NCI-H2196 (cell line): ENCODE results near the gene OBSCN.
A peak's percentile ranks its signal among the peaks of the same experiment; 100 is the strongest.
"Not testable (repeated sequence)": the region's sequence is repeated elsewhere in the genome, so short reads cannot be mapped to it uniquely, and the experiment has no call there.

Experiments
- DNase-seq: peaks from one replicate; lab custom pipeline; 2025; ENCODE audit not compliant: unreplicated experiment; lab: John Stamatoyannopoulos, UW

The OBSCN gene

DNA sequence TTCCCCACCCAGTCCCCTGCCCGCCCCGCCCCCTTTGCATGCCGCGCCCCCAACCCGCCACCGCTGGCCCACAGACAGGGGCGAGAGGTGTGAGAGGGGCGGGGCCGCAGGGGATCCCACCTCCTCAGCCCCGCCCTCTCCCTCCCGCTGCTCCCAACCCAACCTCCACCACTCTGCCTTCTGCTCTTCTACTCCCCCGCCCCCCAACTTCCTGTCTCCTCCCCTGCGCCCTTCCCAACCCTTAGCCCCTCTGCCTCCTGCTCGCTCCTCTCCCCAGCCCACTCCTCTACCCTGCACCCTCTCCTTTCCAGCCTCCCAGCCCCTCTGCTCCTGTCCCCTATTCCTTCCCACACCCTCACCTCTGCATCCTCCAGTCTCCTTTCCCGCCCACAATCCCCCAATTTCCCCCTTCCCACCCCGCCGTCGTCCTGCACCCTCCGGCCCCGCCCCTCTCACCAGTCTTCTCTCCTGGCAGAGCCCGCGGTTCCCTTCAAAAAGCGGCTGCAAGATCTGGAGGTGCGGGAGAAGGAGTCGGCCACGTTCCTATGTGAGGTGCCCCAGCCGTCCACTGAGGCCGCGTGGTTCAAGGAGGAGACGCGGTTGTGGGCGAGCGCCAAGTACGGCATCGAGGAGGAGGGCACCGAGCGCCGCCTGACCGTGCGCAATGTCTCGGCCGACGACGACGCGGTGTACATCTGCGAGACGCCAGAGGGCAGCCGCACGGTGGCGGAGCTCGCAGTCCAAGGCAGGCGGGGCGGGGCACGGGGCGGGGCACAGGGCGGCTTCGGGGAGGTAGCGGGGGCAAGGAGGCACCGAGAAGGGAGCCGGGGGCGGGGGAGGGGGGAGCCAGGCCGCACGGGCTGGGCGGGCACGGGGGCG, 5.4 kb downstream of the OBSCN start:
- peak; percentile 87 for DNase-seq

- no peak for DNase-seq
Observed at GRCh38 chr1:228213917-228214808, 6.3 kb downstream of the OBSCN start.

DNA sequence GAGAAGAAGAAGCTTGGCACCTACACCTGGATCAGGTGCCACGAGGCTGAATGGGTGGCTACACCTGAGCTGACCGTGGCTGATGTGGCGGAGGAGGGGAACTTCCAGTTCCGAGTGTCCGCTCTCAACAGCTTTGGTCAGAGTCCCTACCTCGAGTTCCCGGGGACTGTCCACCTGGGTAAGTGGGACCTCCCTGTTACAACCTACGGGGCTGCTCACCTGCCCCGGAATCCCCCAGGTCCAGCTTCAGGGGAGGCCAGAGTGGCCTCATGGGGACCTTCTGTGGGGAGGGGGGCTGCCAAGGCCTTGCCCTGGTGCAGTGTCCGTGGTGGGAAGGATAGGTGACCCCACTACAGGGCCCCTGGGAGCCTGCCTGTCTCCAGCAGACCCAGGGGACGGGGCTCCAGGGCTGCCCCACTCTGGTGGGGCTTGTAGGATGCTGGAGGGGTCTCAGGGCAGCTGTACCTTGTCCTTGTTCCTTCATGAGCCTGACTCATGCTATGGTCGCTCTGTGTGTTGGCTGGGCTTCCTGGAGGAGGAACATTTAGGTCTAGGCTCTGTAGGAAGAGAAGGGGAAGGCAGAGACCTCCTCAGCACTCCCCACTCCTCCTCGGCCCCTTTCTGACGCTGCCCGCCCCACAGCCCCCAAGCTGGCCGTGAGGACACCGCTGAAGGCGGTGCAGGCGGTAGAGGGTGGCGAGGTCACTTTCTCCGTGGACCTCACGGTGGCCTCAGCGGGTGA, 7.2 kb downstream of the OBSCN start:
- DNase-seq = no peak

DNA sequence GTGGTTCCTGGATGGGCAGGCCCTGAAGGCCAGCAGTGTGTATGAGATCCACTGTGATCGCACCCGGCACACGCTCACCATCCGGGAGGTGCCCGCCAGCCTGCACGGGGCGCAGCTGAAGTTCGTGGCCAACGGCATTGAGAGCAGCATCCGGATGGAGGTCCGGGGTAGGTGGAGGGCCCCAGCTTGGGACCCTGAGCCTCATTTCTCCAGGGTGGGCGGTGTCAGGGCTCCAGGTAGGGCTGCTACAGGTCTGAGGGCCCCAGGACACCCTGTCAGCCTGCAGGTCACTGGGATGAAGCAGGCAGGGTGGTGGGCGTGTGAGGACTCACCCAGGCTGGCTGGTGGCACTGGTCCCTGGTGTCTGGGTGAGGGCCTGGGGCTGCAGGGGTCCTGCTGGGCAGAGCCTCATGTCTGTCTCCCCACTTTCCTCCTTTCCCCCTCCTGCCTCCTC, 7.8 kb downstream of the OBSCN start:
- no peak for DNase-seq

GRCh38 chr1:228216371-228217320, 8.8 kb downstream of the OBSCN start:
- no peak for DNase-seq

- DNase-seq = no peak
Observed at GRCh38 chr1:228217551-228218344, 9.9 kb downstream of the OBSCN start.

DNA sequence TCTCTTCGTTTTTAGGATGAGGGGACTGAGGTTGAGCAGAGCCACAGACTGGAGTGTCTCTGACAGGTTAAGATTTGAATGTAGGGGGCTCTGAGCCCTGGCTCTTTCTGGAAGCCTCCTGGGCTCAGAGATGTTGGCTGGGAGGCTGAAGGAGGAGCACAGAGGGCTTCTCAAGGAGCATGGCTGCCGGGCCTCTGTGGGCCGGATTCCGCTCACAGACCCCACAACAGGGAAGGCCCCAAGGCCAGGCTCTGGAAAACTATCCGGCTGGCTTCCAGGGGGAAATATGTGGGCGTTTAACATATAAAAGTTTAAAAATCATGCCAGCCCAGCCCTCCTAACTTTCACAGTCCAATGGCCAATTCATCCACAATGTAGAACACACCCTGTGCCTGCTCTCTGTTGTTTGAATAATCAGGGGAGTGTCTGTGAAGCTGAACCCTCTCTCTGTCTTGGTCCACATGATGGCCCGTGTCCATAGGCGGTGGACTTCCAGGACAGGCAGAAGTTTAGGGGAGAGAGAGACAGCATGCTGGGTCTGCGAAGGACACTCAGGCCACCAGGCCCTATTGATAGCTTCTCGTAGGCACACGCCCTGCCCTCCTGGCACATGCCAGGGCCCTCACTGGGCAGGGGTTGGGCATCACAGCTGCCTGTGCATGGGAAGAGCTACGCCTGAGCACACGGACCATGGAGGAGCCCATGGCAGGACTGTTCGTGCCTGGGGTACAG, 10.8 kb downstream of the OBSCN start:
- no peak for DNase-seq

- DNase-seq = no peak
Observed at GRCh38 chr1:228219245-228219961, 11.6 kb downstream of the OBSCN start.

GRCh38 chr1:228219962-228220780, 12.3 kb downstream of the OBSCN start:
- DNase-seq = no peak

- DNase-seq = not testable (repeated sequence)
Observed at GRCh38 chr1:228221097-228221496, 13.3 kb downstream of the OBSCN start.

- no peak for DNase-seq
Observed at GRCh38 chr1:228222548-228222947, 14.7 kb downstream of the OBSCN start.

GRCh38 chr1:228224198-228225164, 16.6 kb downstream of the OBSCN start:
- DNase-seq = no peak

DNA sequence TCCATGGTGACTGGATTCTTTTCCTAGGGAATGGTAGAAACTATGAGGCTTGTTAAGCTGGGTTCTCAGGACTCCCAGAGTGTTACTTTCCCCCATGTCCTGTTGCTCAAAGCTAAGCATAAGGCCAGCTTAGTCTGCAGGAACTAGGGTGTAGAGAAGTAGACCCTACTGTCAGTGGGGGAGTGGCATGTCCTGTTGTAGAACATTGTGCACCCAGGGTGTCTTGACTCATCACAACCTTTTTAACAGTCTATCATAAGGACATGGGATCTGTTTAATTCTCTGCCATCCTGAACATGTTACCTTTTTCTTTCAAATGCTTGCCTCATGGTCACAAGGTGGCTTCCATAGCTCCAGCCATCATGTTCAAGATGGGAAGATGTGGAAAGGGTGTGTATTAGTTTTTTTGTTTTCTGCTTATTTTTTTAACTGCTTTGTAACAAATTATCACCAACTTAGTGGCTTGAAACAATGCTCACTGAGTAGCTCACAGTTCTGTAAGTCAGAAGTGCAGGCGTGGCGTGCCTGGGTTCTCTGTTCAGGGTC, 17.4 kb downstream of the OBSCN start:
- no peak for DNase-seq

GRCh38 chr1:228225740-228226139, 17.9 kb downstream of the OBSCN start:
- no peak for DNase-seq

DNA sequence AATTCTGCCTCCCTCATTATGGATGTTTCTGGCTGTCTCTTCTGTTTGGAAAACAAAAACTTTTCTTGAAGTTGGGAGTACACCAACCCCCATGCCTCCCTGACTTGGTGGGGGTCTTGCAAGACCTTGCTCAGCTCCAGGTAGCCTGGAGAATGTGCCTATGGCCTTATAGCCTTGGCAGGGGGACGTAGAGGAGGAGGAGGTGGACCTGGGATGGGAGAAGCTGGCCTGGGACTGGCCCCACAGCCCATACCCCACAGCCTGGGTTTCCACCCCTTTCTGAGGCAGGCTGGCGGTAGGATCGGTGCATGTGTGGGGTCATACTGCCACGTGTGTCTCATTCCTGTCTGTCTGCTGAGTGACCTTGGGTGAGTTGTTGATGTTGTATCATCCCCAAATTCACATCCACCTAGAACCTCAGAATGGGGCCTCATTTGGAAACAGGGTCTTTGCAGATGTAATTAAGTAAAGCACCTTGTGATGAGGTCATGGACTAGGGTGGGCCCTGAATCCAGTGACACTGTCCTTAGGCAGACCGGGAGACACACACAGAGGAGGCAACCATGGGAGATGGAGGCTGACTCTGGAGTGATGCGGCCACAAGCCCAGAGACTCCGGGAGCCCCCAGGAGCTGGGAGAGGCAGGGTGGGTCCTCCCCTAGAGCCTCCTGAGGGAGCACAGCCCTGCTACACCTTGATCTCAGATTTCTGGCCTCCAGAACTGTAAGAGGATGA, 18.5 kb downstream of the OBSCN start:
- no peak for DNase-seq
